ENCODE measurements around the gene NRDE2. TPM values are rescaled to one million over a fixed set of nuclear protein-coding genes. Genes with fewer than 3 reads are reported as not detected.

NRDE2 gene
- total RNA-seq, 1 experiment from 2014 or later: 18.0 TPM

DNA sequence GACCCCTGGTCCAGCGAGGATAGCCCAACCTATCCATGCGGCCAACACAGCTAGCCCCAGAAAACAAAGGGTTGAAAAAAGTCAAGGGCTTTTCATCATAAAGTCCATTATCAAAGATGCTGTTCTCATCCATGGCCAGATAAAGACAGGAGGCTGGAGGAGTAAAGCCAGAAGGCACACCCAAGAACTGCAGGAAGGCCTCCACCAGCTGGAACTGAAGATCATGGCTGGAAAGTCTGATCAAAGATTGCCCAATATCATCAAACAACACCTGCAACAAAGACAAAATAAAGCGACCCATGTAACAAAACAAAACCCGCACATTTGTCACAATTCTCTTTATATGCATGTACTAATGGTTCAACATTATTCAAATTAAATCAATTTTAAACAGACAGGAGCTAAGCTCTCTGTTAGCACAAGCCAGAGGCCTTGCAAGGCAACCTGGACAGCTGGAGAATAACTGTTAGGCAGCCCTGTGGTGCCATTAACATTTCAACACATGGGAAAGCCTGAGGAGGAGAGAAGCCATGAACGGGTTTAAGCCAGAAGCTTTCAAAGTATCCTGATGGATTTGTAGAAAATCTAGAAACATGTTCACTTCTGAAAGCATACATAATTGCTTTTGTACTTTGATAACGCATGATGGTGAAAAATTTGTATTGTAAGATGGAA is 41.3 kb downstream of the NRDE2 start:
- no TSS peak for BruUV-seq (replicated peaks)
- Mint-ChIP-seq H3K9me3 (ENCODE audit: unreplicated experiment) (no peaks in the 10 kb centered on the region), H3K4me1 (ENCODE audit: low read depth, unreplicated experiment) (no peaks in the 10 kb centered on the region), H3K4me3 (ENCODE audit: unreplicated experiment) (no peak overlapping the region), H3K36me3 (ENCODE audit: insufficient read depth, unreplicated experiment) (peaks cover 47% of the 10 kb centered on the region), H3K27me3 (ENCODE audit: insufficient read depth, unreplicated experiment) (no peaks in the 10 kb centered on the region), H3K27ac (ENCODE audit: unreplicated experiment) (no peak overlapping the region)
- Histone ChIP-seq H3K4me3 (ENCODE audit: low read depth, low read length) (no peak overlapping the region), H3K36me3 (ENCODE audit: control insufficient read depth, insufficient read depth, low read length) (peaks cover 2% of the 10 kb centered on the region; the same call in 1 of the 2 replicates), H3K27me3 (replicated peaks; ENCODE audit: control insufficient read depth, insufficient read depth, low read length) (no peaks in the 10 kb centered on the region), H3K4me1 (no peaks in the 10 kb centered on the region), H3K9me3 (no peaks in the 10 kb centered on the region)
- POLR2A ChIA-PET: no interaction called here
- no peak for DNase-seq
- intact Hi-C loops (cut with micrococcal nuclease; ENCODE audit: unreplicated experiment): no loop called here
- TF ChIP-seq, protein P1, sequence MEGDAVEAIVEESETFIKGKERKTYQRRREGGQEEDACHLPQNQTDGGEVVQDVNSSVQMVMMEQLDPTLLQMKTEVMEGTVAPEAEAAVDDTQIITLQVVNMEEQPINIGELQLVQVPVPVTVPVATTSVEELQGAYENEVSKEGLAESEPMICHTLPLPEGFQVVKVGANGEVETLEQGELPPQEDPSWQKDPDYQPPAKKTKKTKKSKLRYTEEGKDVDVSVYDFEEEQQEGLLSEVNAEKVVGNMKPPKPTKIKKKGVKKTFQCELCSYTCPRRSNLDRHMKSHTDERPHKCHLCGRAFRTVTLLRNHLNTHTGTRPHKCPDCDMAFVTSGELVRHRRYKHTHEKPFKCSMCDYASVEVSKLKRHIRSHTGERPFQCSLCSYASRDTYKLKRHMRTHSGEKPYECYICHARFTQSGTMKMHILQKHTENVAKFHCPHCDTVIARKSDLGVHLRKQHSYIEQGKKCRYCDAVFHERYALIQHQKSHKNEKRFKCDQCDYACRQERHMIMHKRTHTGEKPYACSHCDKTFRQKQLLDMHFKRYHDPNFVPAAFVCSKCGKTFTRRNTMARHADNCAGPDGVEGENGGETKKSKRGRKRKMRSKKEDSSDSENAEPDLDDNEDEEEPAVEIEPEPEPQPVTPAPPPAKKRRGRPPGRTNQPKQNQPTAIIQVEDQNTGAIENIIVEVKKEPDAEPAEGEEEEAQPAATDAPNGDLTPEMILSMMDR (IDR thresholded peaks at IDR 0.05; ENCODE audit: insufficient read depth in 1 of 2, low read depth in 1 of 2, low read length in 1 of 2, severe bottlenecking in 1 of 2, unreplicated experiment in 1 of 2): no peak
- CTCF ChIA-PET: interaction anchor here (1.6 kb wide), 1 partner anchor 467 kb away, joined by 7 read pairs; no protein-coding TSS in a partner anchor

DNA sequence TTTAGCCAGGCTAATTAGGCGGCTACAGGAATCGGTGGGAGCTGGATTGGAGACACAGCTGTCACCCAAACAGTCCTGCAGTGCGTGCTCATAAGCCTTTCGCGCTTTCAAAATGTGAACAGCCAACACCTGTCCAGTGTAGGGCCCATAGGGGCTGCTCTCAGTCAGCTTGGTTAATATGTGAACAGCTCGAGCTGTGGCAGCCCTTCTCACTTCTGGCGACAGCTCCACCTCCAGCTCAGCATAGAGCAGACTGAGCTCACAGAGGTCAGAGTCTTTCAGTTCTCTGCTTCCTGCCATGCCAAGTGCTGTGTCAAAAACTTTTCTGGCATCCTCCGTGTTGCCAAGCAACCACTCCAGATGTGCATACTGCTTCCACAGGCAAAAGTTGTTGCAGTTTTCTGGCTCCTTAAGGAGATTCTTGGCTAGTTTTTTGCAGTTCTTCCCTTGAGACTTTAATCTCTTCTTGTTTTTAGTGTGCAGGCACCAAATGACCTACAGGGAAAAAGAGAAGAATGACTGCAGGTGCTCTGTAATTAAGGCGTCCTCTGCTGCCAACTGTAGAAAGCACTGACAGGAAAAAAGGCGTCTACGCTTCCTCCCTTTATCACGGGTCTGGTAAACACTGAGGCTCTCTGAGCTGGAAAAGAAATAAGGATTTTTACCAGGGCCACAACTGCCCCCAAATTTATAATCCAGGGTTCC is 42.9 kb downstream of the NRDE2 start:
- Histone ChIP-seq H3K27me3 (replicated peaks; ENCODE audit: control insufficient read depth, insufficient read depth, low read length) (no peaks in the 10 kb centered on the region), H3K9me3 (no peaks in the 10 kb centered on the region), H3K4me1 (no peaks in the 10 kb centered on the region), H3K36me3 (ENCODE audit: control insufficient read depth, insufficient read depth, low read length) (peaks cover 2% of the 10 kb centered on the region; the same call in 1 of the 2 replicates), H3K4me3 (ENCODE audit: low read depth, low read length) (no peak overlapping the region)
- CTCF ChIA-PET: interaction anchor here (0.6 to 1.6 kb wide), 9 partner anchors 13 to 469 kb away, joined by 3 to 14 read pairs (median 5); partner anchors contain the start of gene CALM1
- intact Hi-C loops (cut with micrococcal nuclease; ENCODE audit: unreplicated experiment): loop anchor here (5.0 kb wide), 2 partner anchors 93 to 408 kb away; no protein-coding TSS in a partner anchor
- no TSS peak for BruUV-seq (replicated peaks)
- Mint-ChIP-seq H3K27me3 (ENCODE audit: insufficient read depth, unreplicated experiment) (no peaks in the 10 kb centered on the region), H3K36me3 (ENCODE audit: insufficient read depth, unreplicated experiment) (peaks cover 53% of the 10 kb centered on the region), H3K4me1 (ENCODE audit: low read depth, unreplicated experiment) (no peaks in the 10 kb centered on the region), H3K27ac (ENCODE audit: unreplicated experiment) (no peak overlapping the region), H3K9me3 (ENCODE audit: unreplicated experiment) (no peaks in the 10 kb centered on the region), H3K4me3 (ENCODE audit: unreplicated experiment) (no peak overlapping the region)
- POLR2A ChIA-PET: interaction anchor here (0.6 to 0.7 kb wide), 3 partner anchors 33 to 109 kb away, joined by 3 read pairs; partner anchors contain the start of gene PSMC1
- TF ChIP-seq, protein P1 (IDR thresholded peaks at IDR 0.05; ENCODE audit: insufficient read depth in 1 of 2, low read depth in 1 of 2, low read length in 1 of 2, severe bottlenecking in 1 of 2, unreplicated experiment in 1 of 2): no peak
- no peak for DNase-seq

DNA sequence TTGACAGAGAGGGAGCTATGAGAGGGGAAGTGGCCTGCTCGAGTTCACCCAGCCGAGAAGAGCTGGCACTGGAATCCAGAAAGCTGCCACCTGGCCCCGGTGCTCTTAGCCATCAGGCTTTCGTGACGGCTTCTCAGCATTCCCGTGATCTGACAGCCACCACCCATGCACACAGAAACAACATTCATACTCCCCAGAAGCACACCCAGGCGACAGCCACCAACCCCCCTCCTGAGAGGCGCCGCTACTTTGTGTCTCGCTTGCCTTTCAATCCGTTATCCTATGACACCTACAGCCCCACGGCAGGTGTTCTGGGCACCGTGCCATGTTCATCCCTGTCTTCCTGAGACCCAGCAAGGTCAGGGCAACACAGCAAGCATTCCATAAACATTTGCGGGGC is 44.0 kb downstream of the NRDE2 start:
- Mint-ChIP-seq H3K27ac (ENCODE audit: unreplicated experiment) (no peak overlapping the region), H3K9me3 (ENCODE audit: unreplicated experiment) (no peaks in the 10 kb centered on the region), H3K4me3 (ENCODE audit: unreplicated experiment) (no peak overlapping the region), H3K4me1 (ENCODE audit: low read depth, unreplicated experiment) (no peaks in the 10 kb centered on the region), H3K36me3 (ENCODE audit: insufficient read depth, unreplicated experiment) (peaks cover 54% of the 10 kb centered on the region), H3K27me3 (ENCODE audit: insufficient read depth, unreplicated experiment) (no peaks in the 10 kb centered on the region)
- H3K4me3 ChIP-seq (ENCODE audit: low read depth, low read length): no peak overlapping the region
- no peaks in the 10 kb centered on the region for H3K27me3 ChIP-seq (replicated peaks; ENCODE audit: control insufficient read depth, insufficient read depth, low read length)
- no peaks in the 10 kb centered on the region for H3K4me1 ChIP-seq
- intact Hi-C loops (cut with micrococcal nuclease; ENCODE audit: unreplicated experiment): loop anchor here (5.0 kb wide), 2 partner anchors 95 to 410 kb away; no protein-coding TSS in a partner anchor
- CTCF ChIA-PET: interaction anchor here (0.5 kb wide), 1 partner anchor 420 kb away, joined by 5 read pairs; no protein-coding TSS in a partner anchor
- TF ChIP-seq, protein P1 (IDR thresholded peaks at IDR 0.05; ENCODE audit: insufficient read depth in 1 of 2, low read depth in 1 of 2, low read length in 1 of 2, severe bottlenecking in 1 of 2, unreplicated experiment in 1 of 2): no peak
- BruUV-seq (replicated peaks): no TSS peak
- H3K9me3 ChIP-seq: no peaks in the 10 kb centered on the region
- DNase-seq: no peak
- POLR2A ChIA-PET: no interaction called here
- peaks cover 2% of the 10 kb centered on the region; the same call in 1 of the 2 replicates for H3K36me3 ChIP-seq (ENCODE audit: control insufficient read depth, insufficient read depth, low read length)

Measured in Caco-2 (cell line).